HS-27A (cell line): Measurements from ENCODE around the gene TBXA2R.
"Not testable (repeated sequence)": the region's sequence is repeated elsewhere in the genome, so short reads cannot be mapped to it uniquely, and the experiment has no call there.

Source experiments
- DNase-seq: peaks from one replicate; pipeline ENCODE4 v3.0.0-alpha.2; 2012; ENCODE audit warnings: low read depth, missing footprints

Gene TBXA2R

DNA sequence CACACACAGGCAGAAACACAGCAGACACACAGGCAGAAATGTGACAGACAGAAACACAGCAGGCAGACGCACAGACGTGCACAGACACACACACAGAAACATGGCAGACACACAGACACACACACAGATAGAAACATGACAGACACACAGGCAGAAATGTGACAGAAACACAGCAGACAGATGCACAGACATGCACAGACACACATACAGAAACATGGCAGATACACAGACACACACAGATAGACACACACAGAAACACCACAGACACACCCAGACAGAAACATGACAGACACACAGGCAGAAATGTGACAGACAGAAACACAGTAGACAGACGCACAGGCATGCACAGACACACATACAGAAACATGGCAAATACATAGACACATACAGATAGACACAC is 1.3 kb downstream of the TBXA2R start:
- no peak for DNase-seq

DNA sequence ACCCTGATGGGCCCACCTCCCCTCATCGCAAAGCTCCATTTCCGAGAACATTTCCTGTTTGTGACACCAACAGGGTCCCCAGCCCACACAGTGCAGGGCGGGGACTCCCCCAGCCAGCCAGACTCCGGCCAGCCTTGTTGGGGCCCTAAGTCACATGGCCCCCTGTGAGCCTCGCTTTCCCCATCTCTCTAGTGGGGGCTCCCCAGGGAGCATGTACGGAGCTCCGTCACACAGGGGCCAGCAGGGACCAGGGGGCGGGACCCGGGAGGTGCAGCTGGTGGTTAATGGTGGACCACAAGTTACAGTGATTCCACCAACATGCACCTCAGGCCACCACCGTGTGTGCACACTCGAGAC is 1.7 kb downstream of the TBXA2R start:
- no peak for DNase-seq

DNA sequence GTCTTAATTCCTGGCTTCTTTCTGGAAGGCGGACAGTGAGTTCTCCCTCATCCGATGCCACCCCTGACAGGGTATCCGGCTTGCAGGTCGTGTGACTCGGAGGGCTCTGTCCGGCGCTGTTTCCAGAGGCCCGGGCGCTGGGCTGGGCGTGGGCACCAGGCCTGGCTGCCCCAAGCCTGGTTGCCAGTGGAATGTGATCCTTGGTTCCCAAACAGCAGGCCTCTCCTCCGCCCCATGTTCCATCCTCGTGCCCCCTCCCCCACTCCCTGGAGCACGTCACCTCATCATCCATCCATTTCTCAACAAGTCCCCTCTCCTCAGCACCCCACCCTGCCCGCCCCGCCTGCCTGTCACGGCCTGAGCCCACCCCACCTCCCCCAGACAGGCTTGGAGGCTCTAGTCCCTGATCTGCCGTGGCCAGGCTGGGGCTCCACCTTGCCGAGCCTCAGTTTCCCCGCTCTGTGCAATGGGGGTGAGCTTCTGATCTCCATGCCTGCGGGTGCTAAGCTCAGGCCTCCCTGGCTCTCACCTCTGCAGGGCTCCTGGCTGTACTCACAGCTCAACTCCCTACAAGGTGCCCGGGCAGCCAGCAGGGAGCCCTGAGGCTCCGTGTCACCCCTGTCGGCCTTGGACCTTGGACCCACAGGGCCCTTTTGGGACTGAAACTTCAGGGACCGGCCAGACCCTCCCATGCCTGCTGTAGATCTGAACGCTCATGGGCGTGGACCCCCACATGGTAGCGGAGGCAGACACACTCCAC is 2.3 kb downstream of the TBXA2R start:
- DNase-seq: no peak

DNA sequence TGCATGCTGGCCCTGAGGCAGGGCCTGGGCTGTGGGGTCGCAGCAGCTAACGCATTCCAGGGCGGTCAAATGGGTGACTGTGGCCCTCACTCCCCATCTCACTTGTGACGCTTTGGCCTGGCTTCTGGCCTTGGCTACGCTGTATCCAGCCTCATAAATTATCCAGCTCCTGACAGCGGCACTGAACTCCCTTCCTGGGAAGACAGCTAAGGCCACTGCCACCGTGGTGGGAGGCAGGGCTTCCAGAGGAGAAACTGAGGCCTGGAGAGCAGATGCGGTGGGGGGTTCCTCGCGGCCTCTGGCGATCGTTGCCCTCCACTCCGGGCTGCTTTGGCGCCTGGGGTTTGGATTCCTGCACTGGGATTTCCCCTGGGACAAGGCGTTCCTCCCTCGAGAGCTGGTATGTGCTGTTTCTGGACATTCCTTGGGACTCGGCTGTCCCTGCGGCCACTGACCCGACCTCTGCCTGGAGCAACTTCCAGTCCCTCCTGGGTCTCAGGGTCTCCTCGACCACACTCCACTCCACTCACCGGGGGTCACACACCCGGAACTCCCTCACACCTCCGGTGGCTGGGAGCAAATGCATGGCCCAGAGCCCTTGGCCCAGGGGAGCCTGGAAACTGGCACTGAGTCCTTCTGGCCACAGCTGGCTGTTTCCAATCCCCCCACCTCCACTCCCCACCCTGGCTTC is 3.4 kb downstream of the TBXA2R start:
- DNase-seq: no peak

DNA sequence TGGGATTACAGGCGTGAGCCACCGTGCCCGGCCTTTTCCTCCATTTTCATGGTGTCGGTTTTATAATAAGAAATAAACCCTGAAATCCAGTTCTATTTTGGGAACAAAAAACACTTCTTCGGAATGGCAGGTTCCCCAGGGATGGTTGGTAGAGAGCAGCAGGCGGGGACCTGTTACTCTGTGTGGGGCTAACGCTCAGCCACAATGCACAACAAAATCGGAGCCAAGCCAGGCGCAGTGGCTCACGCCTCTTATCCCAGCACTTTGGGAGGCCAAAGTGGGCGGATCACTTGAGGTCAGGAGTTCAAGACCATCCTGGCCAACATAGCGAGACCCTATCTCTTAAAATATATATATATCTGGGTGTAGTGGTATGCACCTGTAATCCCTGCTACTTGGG is 5.7 kb downstream of the TBXA2R start:
- DNase-seq: no peak

DNA sequence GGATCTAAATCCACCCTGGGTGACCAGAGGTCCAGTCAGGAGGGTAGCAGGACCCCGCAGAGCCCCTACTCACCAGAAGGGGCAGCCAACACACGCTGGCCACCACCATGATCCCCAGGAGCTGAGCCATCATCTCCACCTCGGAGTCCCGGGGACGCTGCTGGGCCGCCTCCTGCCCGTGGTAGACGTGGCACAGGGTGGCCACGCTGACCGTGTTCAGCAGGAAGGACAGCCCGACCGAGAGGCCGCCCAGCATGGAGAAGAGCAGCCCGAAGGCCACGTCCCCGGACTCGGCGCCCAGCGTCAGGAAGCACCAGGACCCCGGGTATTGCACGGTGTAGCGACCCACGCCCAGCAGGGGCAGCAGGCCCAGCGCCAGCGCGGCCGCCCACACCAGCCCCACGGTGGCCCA is 6.9 kb downstream of the TBXA2R start:
- no peak for DNase-seq

DNA sequence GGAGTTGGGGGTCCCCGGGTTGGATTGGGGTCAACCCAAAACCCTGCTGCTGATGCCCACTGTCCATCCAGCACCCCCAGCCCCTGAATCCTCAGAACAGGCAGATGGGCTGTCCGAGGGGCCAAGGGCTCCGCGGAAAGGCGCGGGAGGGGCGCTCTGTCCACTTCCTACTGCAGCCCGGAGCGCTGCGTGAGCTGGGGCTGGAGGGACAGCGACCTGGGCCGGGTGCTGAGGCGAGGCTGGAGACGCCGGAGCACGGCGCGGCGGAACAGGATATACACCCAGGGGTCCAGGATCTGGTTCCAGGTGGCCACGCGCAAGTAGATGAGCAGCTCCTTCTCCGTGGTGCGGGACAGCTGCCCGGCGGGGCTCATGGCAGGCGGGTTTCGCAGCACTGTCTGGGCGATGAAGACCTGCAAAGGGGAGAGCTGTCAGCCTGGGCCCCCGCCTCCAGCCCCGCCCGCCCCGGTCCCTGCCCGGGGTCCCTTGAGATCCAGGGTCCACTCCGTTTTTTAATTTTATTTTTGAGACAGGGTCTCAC is 11.1 kb downstream of the TBXA2R start:
- DNase-seq: no peak

DNA sequence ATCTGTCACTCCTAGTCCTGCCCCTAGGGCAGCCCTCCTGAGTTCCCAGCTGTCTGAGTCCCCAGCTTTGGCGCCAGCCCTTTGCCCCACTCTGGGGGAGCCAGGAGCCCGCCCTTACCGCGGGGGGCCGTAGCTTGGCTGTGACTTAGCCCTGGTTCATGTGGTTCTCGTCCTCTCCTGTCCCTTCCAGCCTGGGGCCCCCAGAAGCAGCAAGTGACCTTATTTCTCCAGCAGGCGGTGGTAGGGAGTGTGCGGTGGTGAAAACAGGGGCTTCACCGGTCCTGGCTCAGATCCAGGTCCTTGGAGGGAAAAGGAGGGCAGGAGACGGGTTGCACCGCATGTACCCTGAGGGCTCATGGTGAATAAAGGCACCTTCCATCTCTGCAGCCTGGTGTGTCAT is 13.5 kb downstream of the TBXA2R start:
- DNase-seq: no peak

DNA sequence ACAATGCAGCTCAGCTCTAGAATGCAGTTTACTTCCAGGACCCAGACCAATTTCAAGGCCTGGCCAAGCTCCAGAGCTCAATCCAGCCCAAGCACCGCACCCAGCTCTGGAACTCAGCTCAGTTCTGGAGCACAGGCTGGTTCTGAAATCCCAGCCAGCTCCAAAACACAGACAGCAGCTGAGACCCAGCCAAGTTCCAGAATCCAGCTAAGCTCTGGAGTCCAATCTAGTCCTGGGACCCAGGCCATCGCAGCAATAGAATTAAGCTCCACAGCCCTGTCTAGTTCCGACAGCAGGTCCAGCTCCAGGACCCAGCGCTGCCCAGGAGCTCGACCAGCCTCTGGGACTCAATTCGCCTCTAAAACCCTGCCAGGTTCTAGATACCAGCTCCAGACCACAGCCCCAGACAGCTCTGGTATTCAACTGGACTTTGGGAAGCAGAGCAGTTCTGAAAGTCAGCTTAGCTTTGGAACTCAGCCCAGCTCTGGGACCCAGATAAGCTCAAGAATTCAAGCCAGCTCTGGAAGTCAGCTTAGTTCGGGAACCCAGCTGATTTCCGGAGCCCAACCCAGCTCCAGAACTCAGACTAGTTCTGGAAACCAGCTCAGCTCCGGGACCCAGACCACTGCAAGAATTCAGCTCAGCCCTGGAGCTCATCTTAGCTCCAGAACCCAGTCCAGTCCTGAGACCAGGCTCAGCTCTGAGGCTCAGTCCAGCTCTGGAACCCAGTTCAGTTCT is 14.6 kb downstream of the TBXA2R start:
- no peak for DNase-seq

DNA sequence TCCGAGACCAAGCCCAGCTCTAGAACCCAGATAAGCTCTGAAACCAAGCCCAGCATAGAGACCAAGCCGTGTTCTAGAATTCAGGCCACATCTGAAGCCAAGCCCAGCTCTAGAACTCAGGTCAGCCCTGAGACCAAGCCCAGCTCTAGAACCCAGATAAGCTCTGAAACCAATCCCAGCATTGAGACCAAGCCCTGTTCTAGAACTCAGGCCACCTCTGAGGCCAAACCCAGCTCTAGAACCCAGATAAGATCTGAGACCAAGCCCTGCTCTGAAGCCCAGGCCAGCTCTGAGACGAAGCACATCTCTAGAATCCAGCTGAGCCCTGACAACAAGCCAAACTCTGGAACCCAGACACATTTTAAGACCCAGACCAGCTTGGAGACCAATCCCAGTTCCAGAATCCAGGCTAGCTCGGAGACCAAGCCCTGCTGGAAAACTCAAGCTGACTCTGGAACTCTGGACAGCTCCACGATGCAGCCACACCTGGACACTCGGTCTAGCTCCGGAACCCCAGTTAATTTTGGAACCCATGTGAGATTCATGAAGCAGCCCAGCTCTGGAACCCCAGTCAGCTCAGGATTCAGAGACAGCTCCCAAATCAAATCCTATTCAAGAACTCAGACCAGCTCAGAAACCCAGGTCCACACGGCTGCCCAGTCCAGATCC is 15.6 kb downstream of the TBXA2R start:
- no peak for DNase-seq

DNA sequence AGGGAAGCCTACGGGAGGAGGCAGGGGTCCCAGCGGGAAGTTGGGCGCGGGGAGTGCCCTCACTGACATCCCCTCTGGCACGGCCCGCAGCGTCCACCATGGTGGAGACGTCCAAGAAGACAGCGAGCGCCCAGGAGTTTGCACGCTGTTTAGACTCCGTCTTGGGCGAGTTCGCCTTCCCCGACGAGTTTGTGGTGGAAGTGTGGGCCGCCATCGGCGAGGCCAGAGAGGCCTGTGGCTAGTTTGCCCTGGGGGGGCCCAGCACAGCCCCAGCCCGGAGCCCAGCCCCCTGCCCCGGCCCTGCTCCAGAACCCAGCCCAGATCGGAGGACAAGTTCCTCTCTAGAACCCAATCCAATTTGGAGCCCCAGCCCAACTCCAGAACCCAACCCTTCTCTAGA is 16.7 kb downstream of the TBXA2R start:
- no peak for DNase-seq

DNA sequence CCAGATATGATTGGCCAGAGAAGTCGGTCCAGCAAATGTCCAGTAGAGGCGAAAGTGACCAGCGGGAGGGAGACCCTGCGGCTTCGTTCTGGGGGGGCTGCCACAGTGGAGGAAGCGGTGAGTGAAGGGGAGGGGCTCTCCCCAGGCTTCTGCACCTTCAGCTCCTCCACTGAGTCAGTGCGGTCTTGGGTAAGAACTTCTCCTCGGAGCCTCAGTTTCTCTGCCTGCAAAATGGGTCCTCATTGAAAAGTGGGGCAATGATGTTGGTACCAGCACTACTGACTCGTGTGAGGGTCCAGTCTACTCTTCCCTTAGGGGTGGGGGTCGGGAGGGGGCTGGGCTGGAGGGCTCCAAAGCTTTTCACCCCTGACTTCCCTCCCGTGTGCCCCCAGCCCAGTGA is 17.2 kb downstream of the TBXA2R start:
- DNase-seq: no peak

DNA sequence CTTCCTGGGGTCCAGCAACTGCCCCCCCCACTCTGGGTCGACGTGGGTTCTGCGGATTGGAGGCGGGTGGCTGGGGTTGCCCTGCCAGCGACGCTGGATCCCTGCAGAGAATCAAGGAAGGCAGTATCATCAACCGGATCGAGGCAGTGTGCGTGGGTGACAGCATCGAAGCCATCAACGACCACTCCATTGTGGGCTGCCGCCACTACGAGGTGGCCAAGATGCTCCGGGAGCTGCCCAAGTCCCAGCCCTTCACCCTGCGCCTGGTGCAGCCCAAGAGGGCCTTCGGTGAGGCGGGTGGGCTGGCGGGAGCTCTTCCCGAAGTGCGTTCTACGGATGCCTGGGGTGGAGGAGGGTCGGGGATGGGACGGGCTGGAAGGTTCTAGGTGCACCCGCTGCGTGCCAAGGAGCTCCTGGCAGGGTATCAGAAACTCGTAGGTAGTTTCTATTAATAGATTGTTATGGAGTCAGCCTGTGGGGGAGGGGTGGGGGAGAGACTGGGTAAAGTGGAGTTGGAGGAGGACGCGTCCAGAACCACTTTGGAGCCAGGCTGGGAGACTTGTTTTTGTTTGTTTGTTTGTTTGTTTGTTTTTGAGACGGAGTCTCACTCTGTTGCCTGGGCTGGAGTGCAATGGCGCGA is 19.8 kb downstream of the TBXA2R start:
- DNase-seq: no peak

DNA sequence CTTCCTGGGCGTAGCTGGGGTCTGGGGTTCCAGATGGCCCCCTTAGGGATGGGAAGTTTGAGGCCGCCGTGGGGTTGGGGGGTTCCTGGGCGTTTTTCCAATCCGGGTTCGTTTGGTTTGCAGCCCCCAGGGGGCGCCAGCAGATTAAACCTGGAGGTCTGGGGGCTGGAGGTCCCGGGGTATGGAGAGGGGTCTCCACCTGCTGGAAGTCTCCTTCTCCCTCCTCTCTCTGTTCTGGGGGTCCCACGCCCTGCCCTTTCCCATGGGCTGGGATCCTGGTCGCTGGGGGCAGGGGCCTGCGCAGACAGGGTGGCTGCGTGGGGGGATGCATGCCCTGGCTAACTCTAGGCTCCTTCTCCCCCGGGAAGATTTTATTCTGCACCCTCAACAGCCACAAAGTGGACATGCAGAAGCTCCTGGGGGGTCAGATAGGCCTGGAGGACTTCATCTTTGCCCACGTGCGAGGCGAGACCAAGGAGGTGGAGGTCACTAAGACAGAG is 20.5 kb downstream of the TBXA2R start:
- no peak for DNase-seq

DNA sequence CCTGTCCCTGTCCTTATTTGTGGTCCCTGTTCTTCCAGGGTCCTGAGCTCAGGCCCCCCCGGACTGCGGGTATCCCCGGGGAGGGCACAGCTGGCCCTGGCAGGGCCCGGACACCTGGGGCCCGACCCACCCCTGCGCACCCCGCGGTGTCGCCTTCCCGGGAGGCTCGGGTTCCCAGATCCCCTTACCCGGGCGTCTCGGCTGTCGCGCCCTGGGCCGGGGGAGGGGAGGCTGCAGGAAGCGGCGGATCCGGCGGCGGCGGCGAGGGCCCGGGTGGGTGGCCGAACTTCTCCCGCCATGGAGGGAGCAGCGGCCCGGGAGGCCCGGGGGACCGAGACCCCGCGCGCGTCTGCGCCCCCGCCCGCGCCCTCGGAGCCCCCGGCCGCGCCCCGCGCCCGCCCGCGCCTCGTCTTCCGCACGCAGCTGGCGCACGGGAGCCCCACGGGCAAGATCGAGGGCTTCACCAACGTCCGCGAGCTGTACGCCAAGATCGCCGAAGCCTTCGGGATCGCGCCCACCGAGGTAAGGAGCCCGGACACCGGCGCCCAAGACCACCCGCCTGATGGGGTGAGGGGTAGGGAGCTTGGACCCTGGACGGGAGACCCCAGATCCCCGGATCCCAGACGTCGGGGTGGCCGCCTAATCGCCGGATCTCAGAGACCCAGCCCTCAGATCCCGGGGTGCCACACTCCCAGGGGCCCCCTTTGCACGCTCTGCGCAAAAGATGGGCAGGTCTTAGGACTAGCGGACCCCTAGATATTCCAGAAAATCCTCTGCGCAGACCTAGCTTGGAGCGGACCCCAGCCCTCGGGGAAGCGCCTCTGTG is 21.2 kb downstream of the TBXA2R start, which contains the start of gene GIPC3:
Gene GIPC3, plus strand, starts transcription at position 178 of the 826 bp plus-strand sequence. Its CDS starts 120 bp downstream, at position 298.
- no peak for DNase-seq

DNA sequence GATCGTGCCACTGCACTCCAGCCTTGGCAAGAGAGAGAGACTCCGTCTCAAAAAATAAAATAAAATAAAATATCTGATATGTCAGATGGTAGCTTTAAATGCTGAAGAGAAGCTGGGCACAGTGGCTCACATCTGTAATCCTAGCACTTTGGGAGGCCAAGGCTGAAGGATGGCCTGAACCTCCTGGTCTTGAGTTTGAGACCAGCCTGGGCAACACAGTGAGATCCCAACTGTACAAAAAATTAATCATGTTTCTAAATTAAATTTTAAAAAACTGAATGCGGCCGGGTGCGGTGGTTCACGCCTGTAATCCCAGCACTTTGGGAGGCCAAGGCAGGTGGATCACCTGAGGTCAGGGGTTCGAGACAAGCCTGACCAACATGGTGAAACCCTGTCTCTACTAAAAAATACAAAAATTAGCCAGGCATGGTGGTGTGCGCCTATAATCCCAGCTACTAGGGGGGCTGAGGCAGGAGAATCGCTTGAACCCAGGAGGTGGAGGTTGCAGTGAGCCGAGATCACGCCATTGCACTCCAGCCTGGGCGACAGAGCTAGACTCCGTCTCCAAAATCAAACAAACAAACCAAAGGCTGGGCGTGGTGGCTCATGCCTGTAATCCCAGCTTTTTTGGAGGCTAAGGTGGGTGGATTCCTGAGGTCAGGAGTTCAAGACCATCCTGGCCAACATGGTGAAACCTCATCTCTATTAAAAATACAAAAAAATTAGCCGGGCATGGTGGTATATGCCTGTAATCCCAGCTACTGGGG is 22.5 kb downstream of the TBXA2R start:
- not testable (repeated sequence) for DNase-seq

DNA sequence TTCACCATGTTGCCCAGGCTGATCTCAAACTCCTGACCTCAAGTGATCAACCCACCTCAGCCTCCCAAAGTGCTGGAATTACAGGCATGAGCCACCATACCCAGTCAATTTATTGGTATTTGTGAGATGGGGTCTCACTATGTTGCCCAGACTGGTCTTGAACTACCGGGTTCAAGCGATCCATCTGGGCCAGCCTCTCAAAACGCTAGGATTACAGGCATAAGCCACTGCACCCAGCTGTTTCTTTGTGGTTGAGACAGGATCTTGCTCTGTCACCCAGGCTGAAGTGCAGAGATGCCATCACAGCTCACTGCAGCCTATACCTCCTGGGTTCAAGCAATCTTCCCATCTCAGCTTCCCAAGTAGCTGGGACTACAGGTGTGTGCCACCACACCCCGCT is 24.9 kb downstream of the TBXA2R start:
- DNase-seq: not testable (repeated sequence)

DNA sequence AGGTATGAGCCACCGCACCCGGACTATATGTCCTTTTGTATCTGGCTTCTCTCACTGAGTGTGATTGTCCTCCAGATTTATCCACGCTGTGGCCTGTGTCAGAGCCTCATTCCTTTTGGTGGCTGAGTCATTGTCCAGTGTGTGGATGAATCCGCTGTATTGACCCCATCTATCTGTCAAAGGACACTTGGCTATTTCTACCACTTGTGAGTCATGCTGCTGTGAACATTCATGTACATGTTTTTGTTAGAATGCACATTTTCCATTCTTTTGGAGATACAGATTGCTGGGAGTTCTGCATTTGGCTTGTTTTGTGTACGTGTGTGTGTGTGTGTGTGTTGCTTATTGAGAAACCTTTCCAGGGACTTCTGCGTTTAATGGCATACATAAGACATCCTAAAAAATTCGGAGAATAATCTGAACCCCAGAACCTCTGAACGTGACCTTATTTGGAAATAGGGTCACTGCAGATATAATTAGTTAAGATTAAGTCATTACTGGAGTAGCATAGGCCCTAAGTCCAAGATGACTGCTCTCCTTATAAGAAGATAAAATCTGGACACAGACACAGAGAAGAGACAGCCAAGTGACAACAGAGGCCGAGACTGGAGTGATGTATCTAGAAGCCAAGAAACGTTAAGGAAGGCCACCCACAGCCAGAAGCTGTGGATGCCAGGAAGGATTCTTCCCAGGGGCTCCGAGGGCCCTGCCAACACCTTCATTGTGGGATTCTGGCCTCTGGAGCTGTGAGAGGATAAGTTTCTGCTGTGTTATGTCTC is 26.3 kb downstream of the TBXA2R start:
- peak; percentile 57 for DNase-seq

DNA sequence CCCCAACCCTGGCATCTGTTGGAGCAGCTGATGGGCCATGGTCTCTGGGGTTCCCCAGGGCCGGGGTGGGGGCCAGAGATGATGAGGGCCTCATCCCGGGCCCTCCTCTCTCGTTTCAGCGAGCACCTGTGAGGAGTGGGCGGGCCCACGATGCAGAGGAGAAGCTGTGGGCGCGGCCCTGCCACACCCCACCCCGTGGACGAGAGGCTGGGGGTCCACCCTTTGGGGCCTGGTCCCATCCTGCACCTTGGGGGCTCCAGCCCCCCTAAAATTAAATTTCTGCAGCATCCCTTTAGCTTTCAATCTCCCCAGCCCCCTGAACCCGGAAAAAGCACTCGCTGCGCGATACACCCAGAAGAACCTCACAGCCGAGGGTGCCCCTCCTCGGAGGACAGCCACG is 28.3 kb downstream of the TBXA2R start:
- DNase-seq: no peak
